Measurements from ENCODE around the gene VEGFC. TPM values are rescaled to one million over a fixed set of nuclear protein-coding genes. Genes with fewer than 3 reads are reported as not detected.

VEGFC gene
- total RNA-seq, 4 donors from 2014 or later = 3.8 to 31.5 (median 14.6) TPM

- Histone ChIP-seq H3K4me1 (no peaks in the 10 kb centered on the region), H3K36me3 (no peaks in the 10 kb centered on the region), H3K27me3 (no peaks in the 10 kb centered on the region), H3K9me3 (no peaks in the 10 kb centered on the region), H3K27ac (peak overlapping the region; percentile 71 to 78), H3K4me3 (peak overlapping the region; percentile 20 to 70)
- DNase-seq = no peak
- intact Hi-C loops (cut with DNase I; ENCODE audit: low total_unique reads) = no loop called here
- TF ChIP-seq CTCF (IDR thresholded peaks at IDR 0.05) (no peak), POLR2A (IDR thresholded peaks at IDR 0.05) (no peak)
Measured at GRCh38 chr4:176793060-176793605, 411 bp upstream of the VEGFC start.

DNA sequence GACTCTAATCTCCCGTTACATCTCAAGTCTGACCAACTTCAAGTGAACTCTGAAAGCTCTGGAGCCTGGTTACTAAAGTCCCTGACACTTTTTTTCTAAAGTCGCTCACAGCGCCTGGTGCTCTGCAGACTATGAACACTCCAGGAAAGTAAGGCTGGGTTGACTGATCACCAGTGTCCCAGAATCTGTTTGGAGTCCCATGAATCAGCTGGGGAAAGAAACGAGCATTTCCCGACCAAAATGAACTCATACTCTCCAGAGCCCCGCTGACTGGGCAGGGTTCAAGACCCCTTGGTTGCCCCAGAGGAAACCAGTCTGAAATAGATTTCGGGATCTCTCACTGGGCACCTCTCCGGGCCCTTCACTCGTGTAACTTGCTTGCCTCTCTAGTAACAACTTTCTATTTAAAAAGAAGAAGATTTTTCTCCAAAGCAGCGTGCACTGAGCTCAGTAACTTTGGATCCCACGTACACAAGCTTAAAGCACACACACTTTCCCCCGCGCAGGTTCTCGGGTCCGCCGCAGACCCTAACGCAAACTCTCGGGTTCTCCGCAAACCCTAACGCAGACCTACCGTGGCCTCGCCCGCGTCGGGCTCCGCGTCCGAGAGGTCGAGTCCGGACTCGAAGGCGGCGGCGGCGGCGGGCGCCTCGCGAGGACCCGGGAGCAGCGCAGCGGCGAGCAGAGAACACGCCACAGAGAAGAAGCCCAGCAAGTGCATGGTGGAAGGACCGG lies 964 bp downstream of the VEGFC start:
- Histone ChIP-seq H3K4me1 (no peaks in the 10 kb centered on the region), H3K36me3 (no peaks in the 10 kb centered on the region), H3K9me3 (no peaks in the 10 kb centered on the region), H3K27ac (peak overlapping the region; percentile 71 to 78), H3K27me3 (no peaks in the 10 kb centered on the region), H3K4me3 (peak overlapping the region; percentile 48 to 70)
- peak in 1 of 2 donors; percentile 29 for DNase-seq
- intact Hi-C loops (cut with DNase I; ENCODE audit: low total_unique reads) = no loop called here
- TF ChIP-seq CTCF (IDR thresholded peaks at IDR 0.05) (no peak), POLR2A (IDR thresholded peaks at IDR 0.05) (no peak)

DNA sequence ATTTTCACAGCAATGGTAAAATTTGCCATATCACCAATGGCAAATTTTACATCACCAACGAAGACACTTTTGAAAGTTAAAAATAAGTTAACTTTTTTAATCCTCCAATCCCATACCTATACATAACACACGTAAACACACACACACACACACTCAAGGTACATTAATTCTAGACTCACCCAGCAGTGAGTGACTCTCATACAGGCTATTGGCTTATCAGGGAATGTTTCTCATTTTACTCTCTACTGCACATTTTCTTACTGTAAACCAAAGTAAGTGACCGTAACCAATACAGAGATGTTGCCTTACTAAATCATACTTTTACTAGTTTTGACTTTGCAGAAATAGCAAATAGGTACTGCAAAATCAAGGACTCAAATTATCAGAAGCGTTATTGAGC lies 2.3 kb downstream of the VEGFC start:
- no peak for DNase-seq
- Histone ChIP-seq H3K4me1 (no peaks in the 10 kb centered on the region), H3K36me3 (no peaks in the 10 kb centered on the region), H3K27me3 (no peaks in the 10 kb centered on the region), H3K27ac (peak overlapping the region in 1 of 2 donors; percentile 78), H3K9me3 (no peaks in the 10 kb centered on the region), H3K4me3 (no peak overlapping the region)
- TF ChIP-seq POLR2A (IDR thresholded peaks at IDR 0.05) = no peak
- TF ChIP-seq CTCF (IDR thresholded peaks at IDR 0.05) = no peak
- intact Hi-C loops (cut with DNase I; ENCODE audit: low total_unique reads) = no loop called here

- Histone ChIP-seq H3K4me1 (no peaks in the 10 kb centered on the region), H3K9me3 (no peaks in the 10 kb centered on the region), H3K27ac (peak overlapping the region in 1 of 2 donors; percentile 78), H3K27me3 (no peaks in the 10 kb centered on the region), H3K4me3 (no peak overlapping the region), H3K36me3 (no peaks in the 10 kb centered on the region)
- no peak for DNase-seq
- intact Hi-C loops (cut with DNase I; ENCODE audit: low total_unique reads) = no loop called here
- peak in 1 of 2 donors; percentile 47 for TF ChIP-seq POLR2A (IDR thresholded peaks at IDR 0.05)
- TF ChIP-seq CTCF (IDR thresholded peaks at IDR 0.05) = peak; percentile 36 to 56 (median 54)
Measured at GRCh38 chr4:176789955-176790354, 2.8 kb downstream of the VEGFC start.

- Histone ChIP-seq H3K4me3 (no peak overlapping the region), H3K36me3 (no peaks in the 10 kb centered on the region), H3K4me1 (no peaks in the 10 kb centered on the region), H3K9me3 (no peaks in the 10 kb centered on the region), H3K27ac (peak overlapping the region in 1 of 2 donors; percentile 24), H3K27me3 (no peaks in the 10 kb centered on the region)
- no peak for TF ChIP-seq POLR2A (IDR thresholded peaks at IDR 0.05)
- no peak for TF ChIP-seq CTCF (IDR thresholded peaks at IDR 0.05)
- no peak for DNase-seq
- intact Hi-C loops (cut with DNase I; ENCODE audit: low total_unique reads) = no loop called here
Measured at GRCh38 chr4:176788971-176789370, 3.8 kb downstream of the VEGFC start.

Measured in uterus (tissue), 4 donors.